C4-2B (cell line): ENCODE results near the gene CDCA4.

Experiments used
- ZFX ChIP-seq: fragments of 450-650 bp; IDR thresholded peaks from 2 replicates; pipeline ENCODE4 v1.6.1; 2017
- TF ChIP-seq, protein P1 (sequence below): fragments of 450-650 bp; conservative IDR thresholded peaks from 2 replicates; pipeline ENCODE4 v1.5.1; 2017; ENCODE audit warnings: mild to moderate bottlenecking

DNA sequence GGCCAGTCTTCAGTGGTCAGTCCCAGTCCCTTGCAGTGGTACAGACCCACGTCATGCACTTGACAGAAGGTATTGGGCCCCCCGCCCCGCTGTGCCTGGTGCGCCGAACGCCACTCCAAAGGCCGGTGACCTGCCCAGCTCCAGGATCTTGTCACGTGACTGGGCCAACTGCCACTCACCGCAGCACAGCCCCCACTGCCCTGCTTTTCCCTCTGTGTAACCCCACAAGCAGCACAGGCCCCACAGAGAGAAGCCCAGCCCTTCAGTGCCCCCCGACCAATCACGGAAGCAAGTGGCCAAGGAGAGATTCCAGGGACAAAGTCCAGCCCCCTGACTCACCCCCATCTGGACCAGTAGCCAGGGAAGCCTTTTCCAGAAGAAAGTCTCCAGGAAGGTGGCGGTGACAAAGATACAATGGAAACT lies 43.8 kb upstream of the CDCA4 start:
- TF ChIP-seq, protein P1, sequence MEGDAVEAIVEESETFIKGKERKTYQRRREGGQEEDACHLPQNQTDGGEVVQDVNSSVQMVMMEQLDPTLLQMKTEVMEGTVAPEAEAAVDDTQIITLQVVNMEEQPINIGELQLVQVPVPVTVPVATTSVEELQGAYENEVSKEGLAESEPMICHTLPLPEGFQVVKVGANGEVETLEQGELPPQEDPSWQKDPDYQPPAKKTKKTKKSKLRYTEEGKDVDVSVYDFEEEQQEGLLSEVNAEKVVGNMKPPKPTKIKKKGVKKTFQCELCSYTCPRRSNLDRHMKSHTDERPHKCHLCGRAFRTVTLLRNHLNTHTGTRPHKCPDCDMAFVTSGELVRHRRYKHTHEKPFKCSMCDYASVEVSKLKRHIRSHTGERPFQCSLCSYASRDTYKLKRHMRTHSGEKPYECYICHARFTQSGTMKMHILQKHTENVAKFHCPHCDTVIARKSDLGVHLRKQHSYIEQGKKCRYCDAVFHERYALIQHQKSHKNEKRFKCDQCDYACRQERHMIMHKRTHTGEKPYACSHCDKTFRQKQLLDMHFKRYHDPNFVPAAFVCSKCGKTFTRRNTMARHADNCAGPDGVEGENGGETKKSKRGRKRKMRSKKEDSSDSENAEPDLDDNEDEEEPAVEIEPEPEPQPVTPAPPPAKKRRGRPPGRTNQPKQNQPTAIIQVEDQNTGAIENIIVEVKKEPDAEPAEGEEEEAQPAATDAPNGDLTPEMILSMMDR, result no peak
- TF ChIP-seq ZFX, result no peak
